GM23338 (cell line): ENCODE measurements around the gene ADPRH.

Experiments used
- CREB1 ChIP-seq: fragments of 250-450 bp; sonication (Bioruptor Pico); IDR thresholded peaks from 2 replicates; pipeline ENCODE4 v1.5.0; 2020; ENCODE audit warnings: low read depth, mild to moderate bottlenecking, moderate library complexity
- CTCF ChIP-seq, 2 experiments: fragments of 200-600 bp in 1 of 2; sonication (generic) in 1 of 2; conservative IDR thresholded peaks; 2 replicates each; pipeline versions ENCODE4 v1.5.1 to v1.6.1; 2016 to 2017; ENCODE audit warnings: antibody characterized with exemption in 2 of 2, low read depth in 2 of 2, mild to moderate bottlenecking in 2 of 2, moderate library complexity in 1 of 2
- ETS1 ChIP-seq: IDR thresholded peaks from 2 replicates; pipeline ENCODE4 v1.6.1; 2016; ENCODE audit warnings: antibody characterized with exemption
- EZH2 ChIP-seq: fragments of 200-600 bp; sonication (generic); IDR thresholded peaks from one replicate; pipeline ENCODE4 v1.8.0; 2017; ENCODE audit warnings: antibody characterized with exemption, mild to moderate bottlenecking, low read depth; ENCODE audit not compliant: unreplicated experiment
- EZH2phosphoT487 ChIP-seq: fragments of 200-600 bp; sonication (generic); IDR thresholded peaks from one replicate; pipeline ENCODE4 v1.8.1; 2018; ENCODE audit warnings: antibody characterized with exemption; ENCODE audit not compliant: unreplicated experiment
- JUNB ChIP-seq: IDR thresholded peaks from one replicate; pipeline ENCODE4 v1.6.1; 2016; ENCODE audit warnings: antibody characterized with exemption; ENCODE audit not compliant: unreplicated experiment
- NANOG ChIP-seq: IDR thresholded peaks from 2 replicates; pipeline ENCODE4 v1.6.1; 2016; ENCODE audit warnings: antibody characterized with exemption, borderline replicate concordance
- POLR2AphosphoS5 ChIP-seq: IDR thresholded peaks from 2 replicates; pipeline ENCODE4 v1.6.1; 2016; ENCODE audit warnings: antibody characterized with exemption, low read depth
- REST ChIP-seq: IDR thresholded peaks from one replicate; pipeline ENCODE4 v1.6.1; 2018; ENCODE audit warnings: antibody characterized with exemption; ENCODE audit not compliant: unreplicated experiment
- STAT1 ChIP-seq: IDR thresholded peaks from one replicate; pipeline ENCODE4 v1.6.1; 2016; ENCODE audit warnings: antibody characterized with exemption; ENCODE audit not compliant: unreplicated experiment
- ZNF114 ChIP-seq: fragments of 250-450 bp; sonication (Bioruptor Pico); IDR thresholded peaks from 2 replicates; pipeline ENCODE4 v1.5.0; 2020; ENCODE audit warnings: mild to moderate bottlenecking, moderate library complexity
- ZNF331 ChIP-seq: fragments of 250-450 bp; sonication (Bioruptor Pico); IDR thresholded peaks from 2 replicates; pipeline ENCODE4 v1.5.0; 2020; ENCODE audit warnings: low read depth, mild to moderate bottlenecking, moderate library complexity
- TF ChIP-seq, protein P1 (sequence below): fragments of 250-450 bp; sonication (Bioruptor Pico); IDR thresholded peaks from 2 replicates; pipeline ENCODE4 v1.5.0; 2020; ENCODE audit warnings: mild to moderate bottlenecking, moderate library complexity

DNA sequence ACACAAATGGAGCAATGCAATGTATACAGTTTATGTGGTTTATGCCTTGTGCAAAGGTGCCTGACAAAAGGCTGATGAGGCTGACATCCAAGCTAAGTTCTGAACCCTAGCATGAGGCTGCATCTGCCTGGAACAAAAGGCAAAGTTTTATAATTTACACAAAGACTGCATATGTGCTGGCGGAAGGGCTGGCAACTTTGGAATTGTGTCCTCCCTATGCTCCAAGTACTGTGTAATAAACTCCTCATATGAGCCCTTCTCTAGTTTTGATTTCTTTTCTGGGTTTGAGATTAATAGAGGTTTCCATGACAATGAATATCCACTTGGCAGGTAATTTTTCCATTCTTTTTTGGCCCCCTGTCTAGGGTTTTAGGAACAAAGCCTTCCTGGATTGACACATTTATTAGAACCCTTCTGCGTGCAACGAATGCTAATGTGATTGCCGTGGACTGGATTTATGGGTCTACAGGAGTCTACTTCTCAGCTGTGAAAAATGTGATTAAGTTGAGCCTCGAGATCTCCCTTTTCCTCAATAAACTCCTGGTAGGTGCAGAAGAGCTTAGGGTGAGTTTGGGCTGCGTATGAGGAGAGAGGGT, 29.2 kb downstream of the ADPRH start:
- no peak for TF ChIP-seq CTCF (conservative IDR thresholded peaks at IDR 0.05; ENCODE audit: low read depth in 2 of 2)
- TF ChIP-seq EZH2 = no peak
- no peak for TF ChIP-seq EZH2phosphoT487
- TF ChIP-seq POLR2AphosphoS5 = no peak
- no peak for TF ChIP-seq ETS1
- TF ChIP-seq ZNF114 (CRISPR knock-in tag) = no peak
- no peak for TF ChIP-seq REST
- no peak for TF ChIP-seq JUNB
- no peak for TF ChIP-seq ZNF331 (CRISPR knock-in tag)
- TF ChIP-seq CREB1 (CRISPR knock-in tag) = no peak
- TF ChIP-seq, protein P1, sequence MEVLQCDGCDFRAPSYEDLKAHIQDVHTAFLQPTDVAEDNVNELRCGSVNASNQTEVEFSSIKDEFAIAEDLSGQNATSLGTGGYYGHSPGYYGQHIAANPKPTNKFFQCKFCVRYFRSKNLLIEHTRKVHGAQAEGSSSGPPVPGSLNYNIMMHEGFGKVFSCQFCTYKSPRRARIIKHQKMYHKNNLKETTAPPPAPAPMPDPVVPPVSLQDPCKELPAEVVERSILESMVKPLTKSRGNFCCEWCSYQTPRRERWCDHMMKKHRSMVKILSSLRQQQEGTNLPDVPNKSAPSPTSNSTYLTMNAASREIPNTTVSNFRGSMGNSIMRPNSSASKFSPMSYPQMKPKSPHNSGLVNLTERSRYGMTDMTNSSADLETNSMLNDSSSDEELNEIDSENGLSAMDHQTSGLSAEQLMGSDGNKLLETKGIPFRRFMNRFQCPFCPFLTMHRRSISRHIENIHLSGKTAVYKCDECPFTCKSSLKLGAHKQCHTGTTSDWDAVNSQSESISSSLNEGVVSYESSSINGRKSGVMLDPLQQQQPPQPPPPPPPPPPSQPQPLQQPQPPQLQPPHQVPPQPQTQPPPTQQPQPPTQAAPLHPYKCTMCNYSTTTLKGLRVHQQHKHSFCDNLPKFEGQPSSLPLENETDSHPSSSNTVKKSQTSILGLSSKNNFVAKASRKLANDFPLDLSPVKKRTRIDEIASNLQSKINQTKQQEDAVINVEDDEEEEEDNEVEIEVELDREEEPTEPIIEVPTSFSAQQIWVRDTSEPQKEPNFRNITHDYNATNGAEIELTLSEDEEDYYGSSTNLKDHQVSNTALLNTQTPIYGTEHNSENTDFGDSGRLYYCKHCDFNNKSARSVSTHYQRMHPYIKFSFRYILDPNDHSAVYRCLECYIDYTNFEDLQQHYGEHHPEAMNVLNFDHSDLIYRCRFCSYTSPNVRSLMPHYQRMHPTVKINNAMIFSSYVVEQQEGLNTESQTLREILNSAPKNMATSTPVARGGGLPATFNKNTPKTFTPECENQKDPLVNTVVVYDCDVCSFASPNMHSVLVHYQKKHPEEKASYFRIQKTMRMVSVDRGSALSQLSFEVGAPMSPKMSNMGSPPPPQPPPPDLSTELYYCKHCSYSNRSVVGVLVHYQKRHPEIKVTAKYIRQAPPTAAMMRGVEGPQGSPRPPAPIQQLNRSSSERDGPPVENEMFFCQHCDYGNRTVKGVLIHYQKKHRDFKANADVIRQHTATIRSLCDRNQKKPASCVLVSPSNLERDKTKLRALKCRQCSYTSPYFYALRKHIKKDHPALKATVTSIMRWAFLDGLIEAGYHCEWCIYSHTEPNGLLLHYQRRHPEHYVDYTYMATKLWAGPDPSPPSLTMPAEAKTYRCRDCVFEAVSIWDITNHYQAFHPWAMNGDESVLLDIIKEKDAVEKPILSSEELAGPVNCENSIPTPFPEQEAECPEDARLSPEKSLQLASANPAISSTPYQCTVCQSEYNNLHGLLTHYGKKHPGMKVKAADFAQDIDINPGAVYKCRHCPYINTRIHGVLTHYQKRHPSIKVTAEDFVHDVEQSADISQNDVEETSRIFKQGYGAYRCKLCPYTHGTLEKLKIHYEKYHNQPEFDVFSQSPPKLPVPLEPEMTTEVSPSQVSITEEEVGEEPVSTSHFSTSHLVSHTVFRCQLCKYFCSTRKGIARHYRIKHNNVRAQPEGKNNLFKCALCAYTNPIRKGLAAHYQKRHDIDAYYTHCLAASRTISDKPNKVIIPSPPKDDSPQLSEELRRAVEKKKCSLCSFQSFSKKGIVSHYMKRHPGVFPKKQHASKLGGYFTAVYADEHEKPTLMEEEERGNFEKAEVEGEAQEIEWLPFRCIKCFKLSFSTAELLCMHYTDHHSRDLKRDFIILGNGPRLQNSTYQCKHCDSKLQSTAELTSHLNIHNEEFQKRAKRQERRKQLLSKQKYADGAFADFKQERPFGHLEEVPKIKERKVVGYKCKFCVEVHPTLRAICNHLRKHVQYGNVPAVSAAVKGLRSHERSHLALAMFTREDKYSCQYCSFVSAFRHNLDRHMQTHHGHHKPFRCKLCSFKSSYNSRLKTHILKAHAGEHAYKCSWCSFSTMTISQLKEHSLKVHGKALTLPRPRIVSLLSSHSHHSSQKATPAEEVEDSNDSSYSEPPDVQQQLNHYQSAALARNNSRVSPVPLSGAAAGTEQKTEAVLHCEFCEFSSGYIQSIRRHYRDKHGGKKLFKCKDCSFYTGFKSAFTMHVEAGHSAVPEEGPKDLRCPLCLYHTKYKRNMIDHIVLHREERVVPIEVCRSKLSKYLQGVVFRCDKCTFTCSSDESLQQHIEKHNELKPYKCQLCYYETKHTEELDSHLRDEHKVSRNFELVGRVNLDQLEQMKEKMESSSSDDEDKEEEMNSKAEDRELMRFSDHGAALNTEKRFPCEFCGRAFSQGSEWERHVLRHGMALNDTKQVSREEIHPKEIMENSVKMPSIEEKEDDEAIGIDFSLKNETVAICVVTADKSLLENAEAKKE (CRISPR knock-in tag) = no peak
- TF ChIP-seq NANOG = no peak
- TF ChIP-seq STAT1 = no peak
